Panc1 (cell line): Measurements from ENCODE around the gene ADGRD1. TPM values are rescaled to one million over a fixed set of nuclear protein-coding genes. Genes with fewer than 3 reads are reported as not detected.

Experiments
- ATAC-seq: fragments of 200-7000 bp; cut with Tn5 transposase; 2 replicates; pipeline ENCODE4 v1.9.1; 2020; ENCODE audit warnings: mild to moderate bottlenecking, moderate library complexity
- BruUV-seq: library from RNA; stranded (reverse); fragments of 400-500 nt; replicated peaks from 2 replicates; lab custom pipeline; 2021; lab: Mats Ljungman, UMichigan
- CTCF ChIA-PET: fragments of 300-600 bp; sonication (Branson Sonifier 250); formaldehyde crosslinking; loops from one replicate; lab custom pipeline; 2022; ENCODE audit warnings: antibody characterized with exemption; lab: Charles Lee
- POLR2A ChIA-PET: fragments of 300-600 bp; sonication (Branson Sonifier 250); formaldehyde crosslinking; loops from one replicate; lab custom pipeline; 2022; ENCODE audit warnings: antibody characterized with exemption; lab: Charles Lee
- DNase-seq: peaks from one replicate; pipeline ENCODE4 v3.0.0-alpha.2; 2010; ENCODE audit warnings: low read depth, low spot score
- H3K27ac ChIP-seq: 2 replicates; pipeline ENCODE4 v1.5.1; 2011; ENCODE audit warnings: mild to moderate bottlenecking, low read length, inconsistent platforms
- H3K27me3 ChIP-seq: fragments of 200-500 bp; sonication (Bioruptor generic); 2 replicates; pipeline ENCODE4 v1.6.0; 2014; ENCODE audit warnings: low read length, inconsistent platforms; ENCODE audit not compliant: control insufficient read depth, insufficient read depth
- H3K36me3 ChIP-seq: fragments of 200-500 bp; sonication (Bioruptor generic); 2 replicates; pipeline ENCODE4 v1.5.1; 2014; ENCODE audit warnings: inconsistent platforms, mild to moderate bottlenecking, low read length, moderate library complexity; ENCODE audit not compliant: control insufficient read depth, insufficient read depth
- H3K4me1 ChIP-seq: 2 replicates; pipeline ENCODE4 v1.5.1; 2011; ENCODE audit warnings: inconsistent platforms, mild to moderate bottlenecking, low read length, moderate library complexity; ENCODE audit not compliant: control insufficient read depth, insufficient read depth
- H3K4me3 ChIP-seq, 2 experiments: 2 replicates each; pipeline ENCODE4 v1.5.1; 2011 to 2012; ENCODE audit warnings: low read depth in 2 of 2, low read length in 2 of 2, mild to moderate bottlenecking in 2 of 2, inconsistent platforms in 1 of 2, moderate library complexity in 1 of 2
- H3K9me3 ChIP-seq: fragments of 200-500 bp; sonication (Bioruptor generic); 2 replicates; pipeline ENCODE4 v1.5.1; 2014; ENCODE audit warnings: low read depth, mild to moderate bottlenecking, inconsistent platforms, low read length, moderate library complexity; ENCODE audit not compliant: control insufficient read depth, insufficient read depth
- POLR2AphosphoS5 ChIP-seq: IDR thresholded peaks from 2 replicates; pipeline ENCODE4 v1.6.1; 2012; ENCODE audit warnings: mild to moderate bottlenecking, low read depth, low read length, moderate library complexity
- SIN3A ChIP-seq: IDR thresholded peaks from 2 replicates; pipeline ENCODE4 v1.6.1; 2012; ENCODE audit warnings: low read depth, mild to moderate bottlenecking, low read length, moderate library complexity, borderline replicate concordance; ENCODE audit not compliant: insufficient read depth
- TCF7L2 ChIP-seq: IDR thresholded peaks from 2 replicates; pipeline ENCODE4 v1.6.1; 2011; ENCODE audit warnings: mild to moderate bottlenecking, low read depth, low read length, inconsistent platforms
- in situ Hi-C: cut with HindIII; loops from 2 replicates; pipeline ENCODE4 v1.10.0; 2016; ENCODE audit warnings: low sequenced_read_pairs, low pct_unique_long_range_greater_than_20kb
- intact Hi-C: fragments of 100-400 bp; cut with micrococcal nuclease; formaldehyde crosslinking; loops from one replicate; pipeline ENCODE4 v1.10.0; 2022; ENCODE audit not compliant: unreplicated experiment
- total RNA-seq: library from RNA; stranded (reverse); gene quantifications from one replicate; pipeline ENCODE4 v1.2.1, GENCODE V29; 2021; ENCODE audit not compliant: unreplicated experiment
- TF ChIP-seq, protein P1 (sequence below), 2 experiments: IDR thresholded peaks; 2 replicates each; pipeline ENCODE4 v1.6.1; 2011 to 2012; ENCODE audit warnings: low read depth in 2 of 2, control low read depth in 1 of 2, low read length in 1 of 2, mild to moderate bottlenecking in 1 of 2, moderate library complexity in 1 of 2; ENCODE audit not compliant: insufficient read depth in 1 of 2
- TF ChIP-seq, protein P2 (sequence below): fragments of 450-650 bp; IDR thresholded peaks from 2 replicates; pipeline ENCODE4 v1.5.1; 2017; ENCODE audit warnings: mild to moderate bottlenecking

Gene ADGRD1
- total RNA-seq, 1 experiment from 2014 or later, result 0.21 TPM

DNA sequence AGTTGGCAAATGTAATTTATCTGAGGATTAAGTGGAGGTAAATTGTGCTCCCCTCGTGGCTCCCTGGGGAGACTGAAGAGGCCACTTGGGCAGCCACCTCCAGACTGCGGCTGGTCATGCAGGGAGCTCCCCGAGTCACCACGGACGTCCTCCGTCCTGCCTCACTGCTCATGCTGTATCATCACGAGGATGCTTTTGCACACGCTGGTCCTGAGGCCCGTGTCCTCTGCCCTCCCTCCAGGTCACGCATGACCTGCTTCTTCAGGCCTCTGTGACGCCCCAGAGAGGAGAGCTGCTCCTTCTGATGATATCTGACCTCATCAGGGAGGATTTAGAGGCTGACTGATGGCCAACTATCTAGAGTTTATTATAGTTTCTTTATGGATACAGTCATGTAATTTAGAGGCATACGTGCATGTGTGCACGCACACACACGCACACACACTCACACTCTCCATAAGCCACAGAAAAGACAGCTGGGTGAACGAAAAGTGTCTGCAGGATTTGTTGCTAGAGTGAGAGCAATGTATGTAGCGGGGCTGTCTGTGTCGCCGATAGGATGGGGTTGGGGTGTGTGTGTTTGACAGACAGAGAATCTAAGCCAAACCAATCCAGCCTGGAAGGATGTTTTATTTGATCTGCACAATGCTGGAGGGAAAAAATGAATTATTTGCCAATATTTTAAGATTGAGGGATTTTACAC is 160.0 kb downstream of the ADGRD1 start:
- POLR2A ChIA-PET, result no interaction called here
- Histone ChIP-seq H3K4me1 (no peaks in the 10 kb centered on the region), H3K36me3 (no peaks in the 10 kb centered on the region), H3K4me3 (no peak overlapping the region), H3K9me3 (no peaks in the 10 kb centered on the region), H3K27me3 (peaks cover 9% of the 10 kb centered on the region), H3K27ac (no peak overlapping the region)
- no peak for DNase-seq
- TF ChIP-seq POLR2AphosphoS5 (no peak), TCF7L2 (no peak), SIN3A (no peak)
- TF ChIP-seq, protein P1, sequence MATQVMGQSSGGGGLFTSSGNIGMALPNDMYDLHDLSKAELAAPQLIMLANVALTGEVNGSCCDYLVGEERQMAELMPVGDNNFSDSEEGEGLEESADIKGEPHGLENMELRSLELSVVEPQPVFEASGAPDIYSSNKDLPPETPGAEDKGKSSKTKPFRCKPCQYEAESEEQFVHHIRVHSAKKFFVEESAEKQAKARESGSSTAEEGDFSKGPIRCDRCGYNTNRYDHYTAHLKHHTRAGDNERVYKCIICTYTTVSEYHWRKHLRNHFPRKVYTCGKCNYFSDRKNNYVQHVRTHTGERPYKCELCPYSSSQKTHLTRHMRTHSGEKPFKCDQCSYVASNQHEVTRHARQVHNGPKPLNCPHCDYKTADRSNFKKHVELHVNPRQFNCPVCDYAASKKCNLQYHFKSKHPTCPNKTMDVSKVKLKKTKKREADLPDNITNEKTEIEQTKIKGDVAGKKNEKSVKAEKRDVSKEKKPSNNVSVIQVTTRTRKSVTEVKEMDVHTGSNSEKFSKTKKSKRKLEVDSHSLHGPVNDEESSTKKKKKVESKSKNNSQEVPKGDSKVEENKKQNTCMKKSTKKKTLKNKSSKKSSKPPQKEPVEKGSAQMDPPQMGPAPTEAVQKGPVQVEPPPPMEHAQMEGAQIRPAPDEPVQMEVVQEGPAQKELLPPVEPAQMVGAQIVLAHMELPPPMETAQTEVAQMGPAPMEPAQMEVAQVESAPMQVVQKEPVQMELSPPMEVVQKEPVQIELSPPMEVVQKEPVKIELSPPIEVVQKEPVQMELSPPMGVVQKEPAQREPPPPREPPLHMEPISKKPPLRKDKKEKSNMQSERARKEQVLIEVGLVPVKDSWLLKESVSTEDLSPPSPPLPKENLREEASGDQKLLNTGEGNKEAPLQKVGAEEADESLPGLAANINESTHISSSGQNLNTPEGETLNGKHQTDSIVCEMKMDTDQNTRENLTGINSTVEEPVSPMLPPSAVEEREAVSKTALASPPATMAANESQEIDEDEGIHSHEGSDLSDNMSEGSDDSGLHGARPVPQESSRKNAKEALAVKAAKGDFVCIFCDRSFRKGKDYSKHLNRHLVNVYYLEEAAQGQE (IDR thresholded peaks at IDR 0.05; ENCODE audit: insufficient read depth in 1 of 2, low read depth in 2 of 2, low read length in 1 of 2), result no peak
- TF ChIP-seq, protein P2, sequence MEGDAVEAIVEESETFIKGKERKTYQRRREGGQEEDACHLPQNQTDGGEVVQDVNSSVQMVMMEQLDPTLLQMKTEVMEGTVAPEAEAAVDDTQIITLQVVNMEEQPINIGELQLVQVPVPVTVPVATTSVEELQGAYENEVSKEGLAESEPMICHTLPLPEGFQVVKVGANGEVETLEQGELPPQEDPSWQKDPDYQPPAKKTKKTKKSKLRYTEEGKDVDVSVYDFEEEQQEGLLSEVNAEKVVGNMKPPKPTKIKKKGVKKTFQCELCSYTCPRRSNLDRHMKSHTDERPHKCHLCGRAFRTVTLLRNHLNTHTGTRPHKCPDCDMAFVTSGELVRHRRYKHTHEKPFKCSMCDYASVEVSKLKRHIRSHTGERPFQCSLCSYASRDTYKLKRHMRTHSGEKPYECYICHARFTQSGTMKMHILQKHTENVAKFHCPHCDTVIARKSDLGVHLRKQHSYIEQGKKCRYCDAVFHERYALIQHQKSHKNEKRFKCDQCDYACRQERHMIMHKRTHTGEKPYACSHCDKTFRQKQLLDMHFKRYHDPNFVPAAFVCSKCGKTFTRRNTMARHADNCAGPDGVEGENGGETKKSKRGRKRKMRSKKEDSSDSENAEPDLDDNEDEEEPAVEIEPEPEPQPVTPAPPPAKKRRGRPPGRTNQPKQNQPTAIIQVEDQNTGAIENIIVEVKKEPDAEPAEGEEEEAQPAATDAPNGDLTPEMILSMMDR, result no peak
- no TSS peak for BruUV-seq
- no peak for ATAC-seq
- intact Hi-C loops, result no loop called here
- in situ Hi-C loops, result no loop called here
- CTCF ChIA-PET, result no interaction called here

DNA sequence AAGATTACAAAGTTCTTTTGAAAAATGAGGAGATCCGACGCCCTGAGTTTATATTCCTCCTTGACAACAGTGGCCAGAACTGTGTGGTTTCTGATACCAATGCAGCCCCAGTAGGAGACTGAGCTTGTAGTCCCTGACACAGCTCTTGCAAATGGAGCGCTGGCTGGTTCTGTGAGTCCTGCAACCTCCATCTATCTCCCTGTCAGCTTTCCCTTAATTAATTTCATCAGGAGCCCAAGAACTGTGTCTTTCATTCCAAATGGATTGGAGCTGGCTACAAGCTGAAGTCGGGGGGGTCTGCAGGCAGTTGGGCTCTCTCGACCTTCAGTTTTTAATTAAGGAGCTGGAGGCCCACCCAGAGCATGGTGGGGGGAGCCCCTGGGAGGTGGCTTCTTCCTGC is 160.6 kb downstream of the ADGRD1 start:
- in situ Hi-C loops (no loop called here), intact Hi-C loops (no loop called here)
- ATAC-seq, result no peak
- no peak overlapping the region for H3K27ac ChIP-seq
- no peak for TF ChIP-seq POLR2AphosphoS5
- no peaks in the 10 kb centered on the region for H3K36me3 ChIP-seq
- no peak for DNase-seq
- H3K4me1 ChIP-seq, result no peaks in the 10 kb centered on the region
- H3K27me3 ChIP-seq, result peaks cover 9% of the 10 kb centered on the region
- BruUV-seq, result no TSS peak
- CTCF ChIA-PET, result no interaction called here
- no peak overlapping the region for H3K4me3 ChIP-seq
- POLR2A ChIA-PET, result no interaction called here
- no peaks in the 10 kb centered on the region for H3K9me3 ChIP-seq

DNA sequence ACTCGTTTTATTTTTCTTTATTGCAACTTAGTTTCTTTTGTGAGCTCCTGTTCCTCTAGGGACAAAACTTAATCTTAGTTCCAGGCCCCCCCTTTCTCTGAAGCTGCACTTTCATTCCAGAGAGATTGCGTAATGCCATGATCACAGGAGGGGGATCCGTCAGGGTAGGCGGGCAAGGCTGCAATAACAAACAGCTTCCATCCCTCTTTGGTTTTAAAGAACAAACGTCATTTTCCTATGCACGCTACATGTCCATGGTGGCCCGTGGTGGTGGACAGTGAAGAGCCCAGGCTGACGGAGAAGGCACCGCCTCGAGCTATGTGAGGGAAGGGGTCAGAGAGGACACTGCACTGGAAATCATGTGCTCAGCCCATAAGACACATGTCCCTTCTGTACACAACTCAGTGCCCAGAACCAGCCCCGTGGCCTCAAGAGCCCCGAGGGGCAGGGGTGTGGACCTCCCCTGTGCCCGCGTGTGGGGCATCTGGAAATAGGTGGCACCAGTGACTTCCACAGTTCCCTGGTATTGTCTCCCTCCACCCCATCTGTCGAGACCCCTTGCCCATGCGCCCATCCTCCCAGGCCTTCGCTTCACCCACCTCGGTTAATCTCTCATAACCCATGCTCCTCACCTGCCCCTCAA is 161.4 kb downstream of the ADGRD1 start:
- H3K27me3 ChIP-seq, result peaks cover 3% of the 10 kb centered on the region

More for the DNA sequence above, 161.4 kb downstream of the ADGRD1 start:
- Histone ChIP-seq H3K9me3 (no peaks in the 10 kb centered on the region), H3K4me1 (no peaks in the 10 kb centered on the region), H3K4me3 (no peak overlapping the region), H3K36me3 (no peaks in the 10 kb centered on the region), H3K27ac (no peak overlapping the region)
- ATAC-seq (no peak), DNase-seq (no peak)
- intact Hi-C loops (no loop called here), in situ Hi-C loops (no loop called here)
- TF ChIP-seq TCF7L2 (no peak), SIN3A (no peak), POLR2AphosphoS5 (no peak)
- TF ChIP-seq, protein P1 (IDR thresholded peaks at IDR 0.05; ENCODE audit: insufficient read depth in 1 of 2, low read depth in 2 of 2, low read length in 1 of 2), result no peak
- TF ChIP-seq, protein P2, result no peak
- BruUV-seq, result no TSS peak
- CTCF ChIA-PET, result interaction anchor here (1.3 kb wide), 1 partner anchor 17 kb away, joined by 3 read pairs; no protein-coding TSS in a partner anchor
- POLR2A ChIA-PET, result no interaction called here
